ENCODE data around the gene CEP89. TPM values are rescaled to one million over a fixed set of nuclear protein-coding genes. Genes with fewer than 3 reads are reported as not detected.
"Not testable (repeated sequence)": the region's sequence is repeated elsewhere in the genome, so short reads cannot be mapped to it uniquely, and the experiment has no call there.

CEP89 gene
- 10.2 and 11.3 TPM in 2 replicates for total RNA-seq (2014; rRNA removed; shearing (Covaris generic))
- 14.8 and 16.3 TPM in 2 replicates for polyA plus RNA-seq (2015; cell fraction: cytosol; rRNA removed)
- 15.2 and 24.6 TPM in 2 replicates for polyA plus RNA-seq (2015; cell fraction: nucleus; rRNA removed)

DNA sequence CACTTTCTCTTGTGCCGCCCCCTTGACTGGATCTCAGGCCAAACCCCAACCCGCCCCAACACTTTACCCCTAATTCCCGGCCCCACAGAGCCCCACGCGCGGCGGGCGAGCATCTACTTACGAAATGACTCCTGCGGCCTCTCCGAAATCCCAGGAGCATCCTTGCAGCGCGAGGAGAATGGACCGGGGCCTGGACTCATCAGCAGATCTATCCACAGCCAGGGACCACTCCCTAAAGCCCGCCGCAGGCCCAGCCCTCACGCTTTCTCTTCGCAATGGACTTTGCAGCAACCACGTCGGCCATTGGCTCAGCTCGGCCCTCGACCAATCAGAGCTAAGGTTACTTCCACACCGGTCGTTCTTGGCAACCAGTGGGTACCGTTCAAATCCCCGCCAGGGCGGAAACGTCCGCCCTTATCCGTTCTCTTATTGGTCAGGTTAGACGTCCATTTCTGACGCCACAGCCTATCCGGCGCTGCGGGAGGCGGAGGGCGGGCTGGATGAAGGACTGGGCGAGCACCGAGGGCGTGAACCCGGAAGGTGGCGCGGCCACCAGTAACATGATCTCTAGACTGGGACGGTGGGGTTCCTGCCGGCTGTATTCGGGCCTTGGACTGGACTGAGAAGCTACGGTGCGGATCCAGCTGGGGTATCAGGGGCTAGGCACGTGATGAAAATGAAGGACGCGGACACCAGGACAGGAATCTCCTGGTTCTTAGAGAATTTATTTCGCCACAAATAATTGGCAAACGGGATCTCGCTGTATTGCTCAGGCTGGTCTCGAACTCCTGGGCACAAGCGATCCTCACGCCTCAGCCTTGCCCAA is at the start of gene CEP89, which contains the start of gene FAAP24:
Gene CEP89 (minus strand): TSS at position 244 of the 826 bp plus-strand sequence. CDS start 84 bp downstream, at position 160.
Gene FAAP24 (plus strand): TSS at position 528 of the 826 bp plus-strand sequence. CDS start 955 bp downstream, outside the sequence.
- DNase-seq (ENCODE audit: low read depth) = peak; percentile 99

DNA sequence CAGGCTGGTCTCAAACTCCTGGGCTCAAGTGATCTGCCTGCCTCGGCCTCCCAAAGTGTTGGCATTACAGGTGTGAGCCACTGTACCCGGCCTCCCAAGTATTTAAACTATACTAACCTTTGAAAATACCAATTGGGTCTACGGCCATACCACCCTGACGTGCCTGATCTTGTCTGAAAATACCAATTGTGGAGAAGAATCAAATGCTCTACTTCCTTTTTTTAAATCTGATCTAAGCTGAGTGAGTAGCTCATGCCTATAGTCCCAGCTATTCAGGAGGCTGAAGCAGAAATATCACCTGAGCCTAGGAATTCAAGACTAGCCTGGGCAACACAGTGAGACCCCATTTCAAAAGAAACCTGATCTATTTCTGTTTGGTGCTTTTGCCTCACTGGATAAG is 39.1 kb upstream of the CEP89 start:
- not testable (repeated sequence) for DNase-seq (ENCODE audit: low read depth)

DNA sequence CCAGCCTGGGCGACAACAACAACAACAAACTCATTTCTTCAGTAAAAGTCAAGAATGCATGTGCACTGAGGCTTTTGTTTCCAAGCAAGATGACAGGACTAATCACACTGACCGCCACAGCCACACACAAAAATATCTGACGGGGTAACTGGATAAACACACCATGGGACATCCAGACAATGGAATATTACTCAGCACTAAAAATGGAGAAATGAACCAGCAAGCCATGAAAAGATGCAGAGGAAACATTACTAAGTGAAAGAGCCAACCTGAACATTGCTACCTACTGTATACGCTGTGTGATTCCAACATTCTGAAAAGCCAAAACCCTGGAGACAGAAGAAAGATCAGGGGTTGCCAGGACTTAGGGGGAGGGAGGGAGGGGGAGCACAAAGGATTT is 37.0 kb upstream of the CEP89 start:
- DNase-seq (ENCODE audit: low read depth) = no peak

GRCh38 chr19:33005440-33005839 is 33.7 kb upstream of the CEP89 start:
- DNase-seq (ENCODE audit: low read depth) = no peak

DNA sequence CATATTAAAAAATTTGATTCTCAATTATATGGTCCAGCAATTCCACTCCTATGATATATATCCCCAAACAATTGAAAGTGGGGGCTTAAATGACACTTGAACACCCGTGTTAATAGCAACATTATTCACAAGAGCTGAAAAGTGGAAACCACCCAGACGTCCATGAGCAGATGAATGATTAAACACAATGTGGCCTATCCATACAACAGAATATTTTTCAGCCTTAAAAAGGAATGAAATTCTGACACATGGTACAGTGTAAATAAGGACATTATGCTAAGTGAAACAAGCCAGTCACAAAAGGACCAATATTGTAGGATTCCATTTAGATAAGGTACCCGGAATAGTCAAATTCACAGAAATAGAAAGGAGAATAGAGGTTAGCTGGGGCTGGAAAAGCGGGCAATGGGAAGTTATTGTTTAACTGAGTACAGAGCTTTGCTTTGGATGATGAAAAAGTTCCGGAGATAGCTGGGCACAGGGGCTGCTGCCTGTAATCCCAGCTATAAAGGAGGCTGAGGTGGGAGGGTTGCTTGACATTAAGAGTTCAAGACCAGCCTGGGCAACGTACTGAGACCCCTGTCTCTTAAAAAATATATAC is 31.8 kb upstream of the CEP89 start:
- DNase-seq (ENCODE audit: low read depth) = not testable (repeated sequence)

- not testable (repeated sequence) for DNase-seq (ENCODE audit: low read depth)
These were observed 30.5 kb upstream of the CEP89 start for GRCh38 chr19:33002126-33002865.

- no peak for DNase-seq (ENCODE audit: low read depth)
These were observed 29.2 kb upstream of the CEP89 start for GRCh38 chr19:33000910-33001309.

DNA sequence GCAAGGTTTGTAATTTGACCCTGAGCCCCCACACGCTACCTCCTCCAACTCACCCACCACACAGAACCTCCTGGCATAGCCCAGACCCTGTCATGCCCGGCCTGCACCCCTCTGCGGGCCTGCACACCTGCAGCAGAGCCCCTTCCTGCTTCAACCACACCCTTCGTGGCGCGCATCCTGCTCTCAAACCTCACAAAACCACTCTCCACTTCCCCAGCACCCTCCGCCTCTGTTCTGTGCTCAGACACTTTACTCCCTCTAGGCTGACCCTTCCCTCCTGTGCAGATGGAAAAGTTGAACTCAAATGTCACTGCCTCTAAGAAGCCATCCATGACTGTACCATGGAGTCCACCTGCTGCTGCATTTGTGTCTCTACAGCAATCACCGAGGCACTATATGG is 28.8 kb upstream of the CEP89 start:
- DNase-seq (ENCODE audit: low read depth) = no peak

GRCh38 chr19:32998722-32999121 is 27.0 kb upstream of the CEP89 start:
- DNase-seq (ENCODE audit: low read depth) = no peak

DNA sequence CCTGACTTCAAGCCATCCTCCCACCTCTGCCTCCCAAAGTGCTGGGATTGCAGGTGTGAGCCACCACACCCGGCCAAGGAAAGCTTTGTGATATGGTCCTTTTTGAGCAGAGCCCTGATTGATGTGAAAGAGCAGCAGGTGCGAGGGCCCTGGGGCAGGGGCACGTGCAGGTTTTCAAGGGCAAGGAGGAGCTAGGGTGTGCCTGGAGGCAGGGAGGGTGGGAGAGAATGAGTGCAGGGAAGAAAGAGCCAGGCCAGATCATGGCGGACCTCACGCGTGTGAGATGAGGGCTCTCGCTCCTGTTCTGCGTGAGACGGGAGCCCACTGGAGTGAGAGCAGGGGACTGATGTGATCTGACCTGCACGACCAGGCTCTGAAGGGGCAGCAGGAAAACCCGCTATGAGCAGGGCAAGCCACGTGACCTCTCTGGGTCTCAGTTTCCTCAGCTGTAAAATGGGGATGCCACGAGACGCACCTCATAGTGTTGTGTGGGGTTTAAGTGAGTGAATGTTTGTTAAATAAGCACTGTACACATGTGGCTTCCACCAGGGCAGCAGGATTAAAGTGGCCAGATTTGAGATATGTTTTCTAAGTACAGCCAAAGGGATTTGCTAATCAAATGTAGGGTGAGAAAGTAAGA is 26.1 kb upstream of the CEP89 start:
- no peak for DNase-seq (ENCODE audit: low read depth)

DNA sequence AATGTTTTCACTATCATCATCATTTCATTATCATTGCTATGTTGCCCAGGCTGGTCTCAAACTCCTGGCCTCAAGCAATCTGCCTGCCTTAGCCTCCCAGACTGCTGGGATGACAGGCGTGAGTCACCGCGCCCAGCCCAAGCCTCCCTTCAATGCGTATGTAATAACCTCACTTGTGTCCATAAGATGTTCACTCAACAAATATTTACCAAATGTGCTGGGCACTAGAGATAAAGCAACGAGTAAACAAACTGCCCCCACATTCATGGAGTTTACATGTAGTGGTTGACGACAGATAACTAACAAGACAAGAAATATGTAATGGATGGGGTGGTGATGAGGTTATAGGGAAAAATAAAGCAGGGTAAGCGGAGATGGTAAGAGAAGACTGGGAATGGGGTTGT is 25.3 kb upstream of the CEP89 start:
- not testable (repeated sequence) for DNase-seq (ENCODE audit: low read depth)

- DNase-seq (ENCODE audit: low read depth) = not testable (repeated sequence)
These were observed 24.2 kb upstream of the CEP89 start for GRCh38 chr19:32995966-32996365.

- no peak for DNase-seq (ENCODE audit: low read depth)
These were observed 17.0 kb upstream of the CEP89 start for GRCh38 chr19:32988724-32989123.

GRCh38 chr19:32988254-32988653 is 16.5 kb upstream of the CEP89 start:
- DNase-seq (ENCODE audit: low read depth) = not testable (repeated sequence)

DNA sequence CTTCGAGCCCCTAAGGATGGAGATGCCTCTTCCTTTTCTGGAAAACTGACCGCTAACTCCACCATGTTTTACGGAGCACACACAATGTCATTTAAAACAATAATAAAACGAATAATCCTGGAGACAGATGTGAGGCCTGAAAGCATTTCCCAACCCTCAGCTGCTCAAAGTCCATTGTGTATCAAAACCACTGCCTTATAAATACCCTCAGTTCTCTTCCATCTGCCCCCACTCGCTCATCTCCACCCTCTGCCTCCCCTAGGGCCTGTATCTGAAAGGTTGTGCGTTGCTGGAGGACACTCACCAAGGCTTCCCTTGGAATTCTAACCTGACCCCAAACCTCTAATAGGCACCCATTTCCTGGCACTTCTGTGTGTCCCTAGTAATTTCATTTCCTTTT is 10.7 kb upstream of the CEP89 start:
- DNase-seq (ENCODE audit: low read depth) = not testable (repeated sequence)

GRCh38 chr19:32979807-32980206 is 8.0 kb upstream of the CEP89 start:
- not testable (repeated sequence) for DNase-seq (ENCODE audit: low read depth)

- DNase-seq (ENCODE audit: low read depth) = not testable (repeated sequence)
These were observed 6.1 kb upstream of the CEP89 start for GRCh38 chr19:32977813-32978212.

DNA sequence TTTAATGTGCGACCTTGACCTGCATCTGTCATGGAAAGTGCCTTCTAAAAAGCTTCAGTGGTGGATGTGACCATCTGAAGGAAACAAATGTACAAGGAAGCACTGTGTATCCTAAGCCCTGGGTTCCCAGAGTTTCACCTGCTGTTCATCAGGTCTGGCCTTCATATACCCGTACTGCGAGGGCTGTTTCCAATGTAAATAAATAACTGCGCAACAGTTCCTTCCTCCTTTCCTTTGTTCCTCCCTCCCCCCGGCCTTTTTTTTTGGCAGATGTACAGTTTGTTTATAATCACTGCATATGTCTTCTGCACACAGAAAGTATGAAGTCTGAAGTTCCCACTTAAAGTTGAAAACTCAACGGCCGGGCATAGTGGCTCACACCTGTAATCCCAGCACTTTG is 5.5 kb upstream of the CEP89 start:
- no peak for DNase-seq (ENCODE audit: low read depth)

- peak; percentile 58 for DNase-seq (ENCODE audit: low read depth)
These were observed 4.6 kb upstream of the CEP89 start for GRCh38 chr19:32976223-32976805.

GRCh38 chr19:32971012-32971595 is 654 bp downstream of the CEP89 start:
- no peak for DNase-seq (ENCODE audit: low read depth)
